ENCODE data around the gene ABCE1.
"Not testable (repeated sequence)": the region's sequence is repeated elsewhere in the genome, so short reads cannot be mapped to it uniquely, and the experiment has no call there.

The ABCE1 gene

GRCh38 chr4:145136219-145136618, 38.1 kb downstream of the ABCE1 start:
- H3K27ac ChIP-seq (ENCODE audit: insufficient read depth, low read length, poor library complexity, severe bottlenecking); H3K4me1 ChIP-seq (ENCODE audit: control insufficient read depth, insufficient read depth, low read length, poor library complexity, severe bottlenecking); H3K4me3 ChIP-seq (ENCODE audit: insufficient read depth, low read depth, low read length, poor library complexity, severe bottlenecking); H3K27me3 ChIP-seq (replicated peaks; ENCODE audit: control insufficient read depth, insufficient read depth, low read length, poor library complexity, severe bottlenecking); DNase-seq; H3K9me3 ChIP-seq (ENCODE audit: control insufficient read depth, low read length): not testable (repeated sequence)
- H3K36me3 ChIP-seq (ENCODE audit: control insufficient read depth, insufficient read depth, low read length): peaks cover 33% of the 10 kb centered on the region

GRCh38 chr4:145148980-145149379, 50.9 kb downstream of the ABCE1 start:
- Histone ChIP-seq H3K27me3 (replicated peaks; ENCODE audit: control insufficient read depth, insufficient read depth, low read length, poor library complexity, severe bottlenecking) (no peaks in the 10 kb centered on the region), H3K4me3 (ENCODE audit: insufficient read depth, low read depth, low read length, poor library complexity, severe bottlenecking) (no peak overlapping the region), H3K36me3 (ENCODE audit: control insufficient read depth, insufficient read depth, low read length) (peaks cover 67% of the 10 kb centered on the region), H3K4me1 (ENCODE audit: control insufficient read depth, insufficient read depth, low read length, poor library complexity, severe bottlenecking) (no peaks in the 10 kb centered on the region), H3K9me3 (ENCODE audit: control insufficient read depth, low read length) (no peaks in the 10 kb centered on the region), H3K27ac (ENCODE audit: insufficient read depth, low read length, poor library complexity, severe bottlenecking) (no peak overlapping the region)
- no peak for DNase-seq

- no peak overlapping the region for H3K4me3 ChIP-seq (ENCODE audit: insufficient read depth, low read depth, low read length, poor library complexity, severe bottlenecking)
- H3K4me1 ChIP-seq (ENCODE audit: control insufficient read depth, insufficient read depth, low read length, poor library complexity, severe bottlenecking): no peaks in the 10 kb centered on the region
- no peaks in the 10 kb centered on the region for H3K9me3 ChIP-seq (ENCODE audit: control insufficient read depth, low read length)
- no peak for DNase-seq
- no peaks in the 10 kb centered on the region for H3K27me3 ChIP-seq (replicated peaks; ENCODE audit: control insufficient read depth, insufficient read depth, low read length, poor library complexity, severe bottlenecking)
- peaks cover 51% of the 10 kb centered on the region for H3K36me3 ChIP-seq (ENCODE audit: control insufficient read depth, insufficient read depth, low read length)
- H3K27ac ChIP-seq (ENCODE audit: insufficient read depth, low read length, poor library complexity, severe bottlenecking): no peak overlapping the region
Observed at GRCh38 chr4:145153181-145153903, 55.2 kb downstream of the ABCE1 start.

- no peak overlapping the region for H3K27ac ChIP-seq (ENCODE audit: insufficient read depth, low read length, poor library complexity, severe bottlenecking)
- H3K36me3 ChIP-seq (ENCODE audit: control insufficient read depth, insufficient read depth, low read length): peaks cover 50% of the 10 kb centered on the region
Observed at GRCh38 chr4:145153904-145154298, 55.8 kb downstream of the ABCE1 start.

GRCh38 chr4:145154573-145154972, 56.5 kb downstream of the ABCE1 start:
- no peak overlapping the region for H3K4me3 ChIP-seq (ENCODE audit: insufficient read depth, low read depth, low read length, poor library complexity, severe bottlenecking)
- H3K9me3 ChIP-seq (ENCODE audit: control insufficient read depth, low read length): no peaks in the 10 kb centered on the region
- no peaks in the 10 kb centered on the region for H3K27me3 ChIP-seq (replicated peaks; ENCODE audit: control insufficient read depth, insufficient read depth, low read length, poor library complexity, severe bottlenecking)
- peaks cover 43% of the 10 kb centered on the region for H3K36me3 ChIP-seq (ENCODE audit: control insufficient read depth, insufficient read depth, low read length)
- no peaks in the 10 kb centered on the region for H3K4me1 ChIP-seq (ENCODE audit: control insufficient read depth, insufficient read depth, low read length, poor library complexity, severe bottlenecking)
- no peak overlapping the region for H3K27ac ChIP-seq (ENCODE audit: insufficient read depth, low read length, poor library complexity, severe bottlenecking)
- no peak for DNase-seq

More at GRCh38 chr4:145153904-145154298, 55.8 kb downstream of the ABCE1 start:
- H3K9me3 ChIP-seq (ENCODE audit: control insufficient read depth, low read length): no peaks in the 10 kb centered on the region
- no peak overlapping the region for H3K4me3 ChIP-seq (ENCODE audit: insufficient read depth, low read depth, low read length, poor library complexity, severe bottlenecking)
- no peaks in the 10 kb centered on the region for H3K27me3 ChIP-seq (replicated peaks; ENCODE audit: control insufficient read depth, insufficient read depth, low read length, poor library complexity, severe bottlenecking)
- H3K4me1 ChIP-seq (ENCODE audit: control insufficient read depth, insufficient read depth, low read length, poor library complexity, severe bottlenecking): no peaks in the 10 kb centered on the region
- DNase-seq: no peak

GRCh38 chr4:145155268-145155870, 57.3 kb downstream of the ABCE1 start:
- H3K9me3 ChIP-seq (ENCODE audit: control insufficient read depth, low read length): no peaks in the 10 kb centered on the region
- peaks cover 41% of the 10 kb centered on the region for H3K36me3 ChIP-seq (ENCODE audit: control insufficient read depth, insufficient read depth, low read length)
- no peak overlapping the region for H3K27ac ChIP-seq (ENCODE audit: insufficient read depth, low read length, poor library complexity, severe bottlenecking)
- H3K4me3 ChIP-seq (ENCODE audit: insufficient read depth, low read depth, low read length, poor library complexity, severe bottlenecking): no peak overlapping the region
- no peaks in the 10 kb centered on the region for H3K4me1 ChIP-seq (ENCODE audit: control insufficient read depth, insufficient read depth, low read length, poor library complexity, severe bottlenecking)
- H3K27me3 ChIP-seq (replicated peaks; ENCODE audit: control insufficient read depth, insufficient read depth, low read length, poor library complexity, severe bottlenecking): no peaks in the 10 kb centered on the region
- DNase-seq: no peak

GRCh38 chr4:145156986-145157385, 58.9 kb downstream of the ABCE1 start:
- H3K9me3 ChIP-seq (ENCODE audit: control insufficient read depth, low read length): no peaks in the 10 kb centered on the region
- H3K27ac ChIP-seq (ENCODE audit: insufficient read depth, low read length, poor library complexity, severe bottlenecking): no peak overlapping the region
- H3K36me3 ChIP-seq (ENCODE audit: control insufficient read depth, insufficient read depth, low read length): peaks cover 45% of the 10 kb centered on the region
- no peaks in the 10 kb centered on the region for H3K27me3 ChIP-seq (replicated peaks; ENCODE audit: control insufficient read depth, insufficient read depth, low read length, poor library complexity, severe bottlenecking)
- H3K4me3 ChIP-seq (ENCODE audit: insufficient read depth, low read depth, low read length, poor library complexity, severe bottlenecking): no peak overlapping the region
- H3K4me1 ChIP-seq (ENCODE audit: control insufficient read depth, insufficient read depth, low read length, poor library complexity, severe bottlenecking): no peaks in the 10 kb centered on the region
- DNase-seq: no peak

- peaks cover 31% of the 10 kb centered on the region for H3K36me3 ChIP-seq (ENCODE audit: control insufficient read depth, insufficient read depth, low read length)
- no peaks in the 10 kb centered on the region for H3K9me3 ChIP-seq (ENCODE audit: control insufficient read depth, low read length)
- no peaks in the 10 kb centered on the region for H3K4me1 ChIP-seq (ENCODE audit: control insufficient read depth, insufficient read depth, low read length, poor library complexity, severe bottlenecking)
- H3K4me3 ChIP-seq (ENCODE audit: insufficient read depth, low read depth, low read length, poor library complexity, severe bottlenecking): no peak overlapping the region
- H3K27me3 ChIP-seq (replicated peaks; ENCODE audit: control insufficient read depth, insufficient read depth, low read length, poor library complexity, severe bottlenecking): no peaks in the 10 kb centered on the region
- DNase-seq: no peak
- no peak overlapping the region for H3K27ac ChIP-seq (ENCODE audit: insufficient read depth, low read length, poor library complexity, severe bottlenecking)
Observed at GRCh38 chr4:145161549-145161948, 63.4 kb downstream of the ABCE1 start.

GRCh38 chr4:145167887-145168286, 69.8 kb downstream of the ABCE1 start:
- H3K4me1 ChIP-seq (ENCODE audit: control insufficient read depth, insufficient read depth, low read length, poor library complexity, severe bottlenecking): no peaks in the 10 kb centered on the region
- H3K27ac ChIP-seq (ENCODE audit: insufficient read depth, low read length, poor library complexity, severe bottlenecking): no peak overlapping the region
- no peak for DNase-seq
- no peak overlapping the region for H3K4me3 ChIP-seq (ENCODE audit: insufficient read depth, low read depth, low read length, poor library complexity, severe bottlenecking)
- H3K9me3 ChIP-seq (ENCODE audit: control insufficient read depth, low read length): no peaks in the 10 kb centered on the region
- H3K27me3 ChIP-seq (replicated peaks; ENCODE audit: control insufficient read depth, insufficient read depth, low read length, poor library complexity, severe bottlenecking): no peaks in the 10 kb centered on the region
- H3K36me3 ChIP-seq (ENCODE audit: control insufficient read depth, insufficient read depth, low read length): peaks cover 20% of the 10 kb centered on the region

- Histone ChIP-seq H3K4me3 (ENCODE audit: insufficient read depth, low read depth, low read length, poor library complexity, severe bottlenecking) (no peak overlapping the region), H3K4me1 (ENCODE audit: control insufficient read depth, insufficient read depth, low read length, poor library complexity, severe bottlenecking) (no peaks in the 10 kb centered on the region), H3K27ac (ENCODE audit: insufficient read depth, low read length, poor library complexity, severe bottlenecking) (no peak overlapping the region), H3K9me3 (ENCODE audit: control insufficient read depth, low read length) (no peaks in the 10 kb centered on the region), H3K27me3 (replicated peaks; ENCODE audit: control insufficient read depth, insufficient read depth, low read length, poor library complexity, severe bottlenecking) (no peaks in the 10 kb centered on the region), H3K36me3 (ENCODE audit: control insufficient read depth, insufficient read depth, low read length) (peaks cover 20% of the 10 kb centered on the region)
- DNase-seq: no peak
Observed at GRCh38 chr4:145168581-145169187, 70.6 kb downstream of the ABCE1 start.

Measured in effector memory CD4-positive, alpha-beta T cell (primary cell).